Endodermal cell (in vitro differentiated cells): ENCODE measurements around the gene ADAMTS12. TPM values are rescaled to one million over a fixed set of nuclear protein-coding genes. Genes with fewer than 3 reads are reported as not detected.

Experiments
- DNase-seq: peaks from one replicate; pipeline ENCODE4 v3.0.0-alpha.2; 2017
- H3K27ac ChIP-seq: 2 replicates; pipeline ENCODE4 v1.5.1; 2013; ENCODE audit warnings: mild to moderate bottlenecking, low read depth, low read length, moderate library complexity
- H3K27me3 ChIP-seq: 2 replicates; pipeline ENCODE4 v1.6.1; 2013; ENCODE audit warnings: mild to moderate bottlenecking, low read length, moderate library complexity; ENCODE audit not compliant: insufficient read depth, control insufficient read depth, poor library complexity, severe bottlenecking
- H3K36me3 ChIP-seq: 2 replicates; pipeline ENCODE4 v1.7.0; 2013; ENCODE audit warnings: mild to moderate bottlenecking, low read length, moderate library complexity; ENCODE audit not compliant: control insufficient read depth, insufficient read depth
- H3K4me1 ChIP-seq: one replicate; pipeline ENCODE4 v1.7.0; 2013; ENCODE audit warnings: low read length; ENCODE audit not compliant: control insufficient read depth, insufficient read depth
- H3K4me3 ChIP-seq: 2 replicates; pipeline ENCODE4 v1.5.1; 2013; ENCODE audit warnings: mild to moderate bottlenecking, low read length, moderate library complexity
- H3K9ac ChIP-seq: 2 replicates; pipeline ENCODE4 v1.6.1; 2013; ENCODE audit warnings: mild to moderate bottlenecking, low read length, moderate library complexity; ENCODE audit not compliant: poor library complexity, severe bottlenecking; ENCODE audit errors: extremely low read depth
- H3K9me3 ChIP-seq: 2 replicates; pipeline ENCODE4 v1.6.1; 2013; ENCODE audit warnings: mild to moderate bottlenecking, low read length, moderate library complexity; ENCODE audit not compliant: control insufficient read depth
- H3K27ac Mint-ChIP-seq: 2 replicates; pipeline ENCODE4 v1.8.0; 2020; ENCODE audit warnings: mixed read lengths
- H3K27me3 Mint-ChIP-seq: 2 replicates; pipeline ENCODE4 v1.8.0; 2021; ENCODE audit warnings: mild to moderate bottlenecking, mixed read lengths; ENCODE audit not compliant: insufficient read depth
- H3K36me3 Mint-ChIP-seq: 2 replicates; pipeline ENCODE4 v1.8.0; 2020; ENCODE audit warnings: low read depth, mixed read lengths
- H3K4me1 Mint-ChIP-seq: 2 replicates; pipeline ENCODE4 v1.8.0; 2020; ENCODE audit warnings: mixed read lengths
- H3K4me3 Mint-ChIP-seq: 2 replicates; pipeline ENCODE4 v1.8.0; 2020; ENCODE audit warnings: mild to moderate bottlenecking, moderate library complexity, mixed read lengths
- H3K9me3 Mint-ChIP-seq: 2 replicates; pipeline ENCODE4 v1.8.0; 2020; ENCODE audit warnings: mild to moderate bottlenecking, mixed read lengths
- WGBS, 2 experiments: methylation state at CpG; one replicate each; pipeline versions ENCODE4 v1.1.5 to v1.1.7; 2013; ENCODE audit warnings: missing lambda C conversion rate in 2 of 2, mixed read lengths in 1 of 2; ENCODE audit not compliant: insufficient coverage in 1 of 2, insufficient read length in 1 of 2; 5-methylcytosine and 5-hydroxymethylcytosine counted together
- total RNA-seq, 2 donors: library from RNA; stranded (reverse); fragmentation: NEBNext Ultra II Directional in 1 of 2; extraction: Animal tissue kit (Norgen Biotek cat#: 25700) in 1 of 2; gene quantifications; 2 replicates in 1 of 2; 3 replicates in 1 of 2; pipeline ENCODE4 v1.2.1, GENCODE V29; 2021
- TF ChIP-seq, protein P1 (sequence below): fragments of 200-600 bp; sonication (generic); conservative IDR thresholded peaks from 2 replicates; pipeline ENCODE4 v1.5.0; 2021; ENCODE audit warnings: antibody characterized with exemption, mild to moderate bottlenecking

Gene ADAMTS12
- total RNA-seq, 2 donors from 2014 or later: 80.2 to 123 TPM

DNA sequence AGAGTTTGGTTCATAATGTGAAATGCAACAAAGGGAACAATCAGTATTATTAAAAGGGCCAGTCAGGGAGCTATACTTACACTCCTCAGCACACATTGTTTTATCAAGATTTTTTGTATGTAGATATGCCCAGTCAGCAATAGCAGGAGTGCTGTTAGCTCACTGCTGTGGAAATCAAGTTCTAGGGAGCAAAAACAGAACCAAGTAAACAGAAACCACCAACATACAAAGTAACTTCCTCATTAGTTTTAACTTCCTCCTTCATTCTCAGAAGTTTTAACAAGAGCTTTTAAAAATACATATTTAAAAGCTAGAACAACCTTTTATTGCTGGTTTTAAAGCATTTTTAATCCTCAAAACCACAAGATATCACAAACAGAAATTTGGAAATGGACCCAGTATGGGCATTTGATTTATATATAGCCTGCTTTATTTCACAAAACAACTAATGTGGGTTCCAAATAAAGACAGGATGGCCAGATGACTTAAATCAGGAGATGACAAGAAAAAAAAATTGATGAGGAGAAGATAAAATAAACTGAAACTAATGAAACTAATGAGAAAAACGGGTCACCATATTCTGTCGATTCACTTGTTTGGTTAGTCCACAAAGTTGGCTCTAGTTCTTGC is 178.5 kb downstream of the ADAMTS12 start:
- H3K27ac Mint-ChIP-seq: no peak overlapping the region
- no peaks in the 10 kb centered on the region for H3K27me3 Mint-ChIP-seq
- 50 to 69% methylated on average over 2 of the region's 2 CpGs for WGBS, 2 experiments
- no peaks in the 10 kb centered on the region for H3K36me3 ChIP-seq
- no peaks in the 10 kb centered on the region for H3K27me3 ChIP-seq
- H3K4me1 Mint-ChIP-seq: no peaks in the 10 kb centered on the region
- no peak overlapping the region for H3K27ac ChIP-seq
- H3K9ac ChIP-seq: no peak overlapping the region
- H3K9me3 ChIP-seq: peaks cover 11% of the 10 kb centered on the region
- H3K4me3 ChIP-seq: no peak overlapping the region
- TF ChIP-seq, protein P1, sequence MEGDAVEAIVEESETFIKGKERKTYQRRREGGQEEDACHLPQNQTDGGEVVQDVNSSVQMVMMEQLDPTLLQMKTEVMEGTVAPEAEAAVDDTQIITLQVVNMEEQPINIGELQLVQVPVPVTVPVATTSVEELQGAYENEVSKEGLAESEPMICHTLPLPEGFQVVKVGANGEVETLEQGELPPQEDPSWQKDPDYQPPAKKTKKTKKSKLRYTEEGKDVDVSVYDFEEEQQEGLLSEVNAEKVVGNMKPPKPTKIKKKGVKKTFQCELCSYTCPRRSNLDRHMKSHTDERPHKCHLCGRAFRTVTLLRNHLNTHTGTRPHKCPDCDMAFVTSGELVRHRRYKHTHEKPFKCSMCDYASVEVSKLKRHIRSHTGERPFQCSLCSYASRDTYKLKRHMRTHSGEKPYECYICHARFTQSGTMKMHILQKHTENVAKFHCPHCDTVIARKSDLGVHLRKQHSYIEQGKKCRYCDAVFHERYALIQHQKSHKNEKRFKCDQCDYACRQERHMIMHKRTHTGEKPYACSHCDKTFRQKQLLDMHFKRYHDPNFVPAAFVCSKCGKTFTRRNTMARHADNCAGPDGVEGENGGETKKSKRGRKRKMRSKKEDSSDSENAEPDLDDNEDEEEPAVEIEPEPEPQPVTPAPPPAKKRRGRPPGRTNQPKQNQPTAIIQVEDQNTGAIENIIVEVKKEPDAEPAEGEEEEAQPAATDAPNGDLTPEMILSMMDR: no peak
- DNase-seq: no peak
- peaks cover 50% of the 10 kb centered on the region for H3K36me3 Mint-ChIP-seq
- peaks cover 18% of the 10 kb centered on the region for H3K9me3 Mint-ChIP-seq
- no peaks in the 10 kb centered on the region for H3K4me1 ChIP-seq
- no peak overlapping the region for H3K4me3 Mint-ChIP-seq

DNA sequence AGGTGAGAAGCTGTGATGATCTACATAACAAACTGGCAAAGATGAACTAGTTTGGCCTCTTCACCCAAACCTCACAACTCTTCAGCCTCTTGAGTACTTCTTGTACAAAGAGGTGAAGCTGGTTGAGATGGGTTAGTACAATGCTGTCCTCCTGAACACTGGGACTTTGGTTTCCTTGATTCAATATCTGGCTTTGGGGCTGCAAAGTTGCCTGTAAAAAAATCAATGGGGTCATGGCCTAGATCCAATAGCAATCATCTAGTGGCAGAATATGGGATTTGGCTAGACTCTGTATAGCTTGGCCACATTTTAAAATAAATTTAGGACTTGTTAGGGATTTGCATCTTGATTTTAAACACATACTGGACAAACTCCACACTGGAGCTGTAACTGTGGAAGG is 179.1 kb downstream of the ADAMTS12 start:
- H3K4me3 ChIP-seq: no peak overlapping the region
- Mint-ChIP-seq H3K36me3 (peaks cover 53% of the 10 kb centered on the region), H3K9me3 (peaks cover 24% of the 10 kb centered on the region)

DNA sequence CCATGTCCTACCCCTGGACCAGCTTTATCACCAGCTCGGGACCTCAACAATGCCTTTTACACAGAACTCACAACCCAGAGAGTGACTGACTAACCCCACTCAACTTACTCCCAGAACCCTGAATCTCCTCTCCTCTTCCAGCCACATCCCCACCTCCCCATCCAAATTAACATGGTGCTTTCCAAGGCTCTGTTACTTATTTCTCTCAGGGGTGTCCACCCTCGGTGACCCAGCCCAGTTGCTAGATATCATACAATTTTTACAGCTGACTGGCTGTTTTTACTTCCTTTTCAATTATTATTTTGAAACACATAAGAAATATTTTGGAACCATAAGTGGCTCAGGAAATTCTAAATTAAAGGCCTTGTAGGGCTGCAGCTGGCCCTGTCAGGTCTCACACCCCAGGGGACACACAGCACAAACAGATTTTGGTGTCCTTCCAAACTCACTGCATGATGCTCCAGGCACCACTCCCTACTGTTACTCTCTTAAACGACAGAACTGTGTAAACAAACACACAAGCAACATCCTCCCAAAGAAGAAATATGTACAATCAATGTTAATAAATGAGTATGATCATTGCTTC is 180.6 kb downstream of the ADAMTS12 start:
- TF ChIP-seq, protein P1: no peak
- Histone ChIP-seq H3K9ac (no peak overlapping the region), H3K4me1 (no peaks in the 10 kb centered on the region), H3K27ac (no peak overlapping the region), H3K9me3 (peaks cover 11% of the 10 kb centered on the region), H3K27me3 (no peaks in the 10 kb centered on the region), H3K4me3 (no peak overlapping the region), H3K36me3 (no peaks in the 10 kb centered on the region)
- DNase-seq: no peak
- Mint-ChIP-seq H3K4me1 (no peaks in the 10 kb centered on the region), H3K27me3 (no peaks in the 10 kb centered on the region), H3K27ac (no peak overlapping the region), H3K4me3 (no peak overlapping the region), H3K9me3 (peaks cover 35% of the 10 kb centered on the region), H3K36me3 (peaks cover 57% of the 10 kb centered on the region)
- 82 to 100% methylated on average over 1 to 3 of the region's 3 CpGs for WGBS, 2 experiments

More for the DNA sequence above, 179.1 kb downstream of the ADAMTS12 start:
- Mint-ChIP-seq H3K4me1 (no peaks in the 10 kb centered on the region), H3K27me3 (no peaks in the 10 kb centered on the region), H3K4me3 (no peak overlapping the region), H3K27ac (no peak overlapping the region)
- H3K36me3 ChIP-seq: no peaks in the 10 kb centered on the region
- H3K9ac ChIP-seq: no peak overlapping the region
- peaks cover 11% of the 10 kb centered on the region for H3K9me3 ChIP-seq
- H3K4me1 ChIP-seq: no peaks in the 10 kb centered on the region
- H3K27ac ChIP-seq: no peak overlapping the region
- TF ChIP-seq, protein P1: no peak
- H3K27me3 ChIP-seq: no peaks in the 10 kb centered on the region
- no peak for DNase-seq
